ENCODE results near the gene CD34. TPM values are rescaled to one million over a fixed set of nuclear protein-coding genes. Genes with fewer than 3 reads are reported as not detected.

Gene CD34
- total RNA-seq, 4 donors from 2014 or later = 65.6 to 85.9 (median 75.5) TPM

GRCh38 chr1:207887542-207888201, 23.3 kb downstream of the CD34 start:
- TF ChIP-seq CTCF (IDR thresholded peaks at IDR 0.05; ENCODE audit: low read depth) = no peak

GRCh38 chr1:207886227-207886626, 24.7 kb downstream of the CD34 start:
- no peak for TF ChIP-seq CTCF (IDR thresholded peaks at IDR 0.05; ENCODE audit: low read depth)

- no peak for TF ChIP-seq CTCF (IDR thresholded peaks at IDR 0.05; ENCODE audit: low read depth)
Measured at GRCh38 chr1:207885129-207886032, 25.5 kb downstream of the CD34 start.

- no peak for TF ChIP-seq CTCF (IDR thresholded peaks at IDR 0.05; ENCODE audit: low read depth)
Measured at GRCh38 chr1:207884266-207885029, 26.5 kb downstream of the CD34 start.

- no peak for TF ChIP-seq CTCF (IDR thresholded peaks at IDR 0.05; ENCODE audit: low read depth)
Measured at GRCh38 chr1:207883660-207884250, 27.2 kb downstream of the CD34 start.

GRCh38 chr1:207883104-207883651, 27.7 kb downstream of the CD34 start:
- TF ChIP-seq CTCF (IDR thresholded peaks at IDR 0.05; ENCODE audit: low read depth) = no peak
